H1 (cell line): Measurements from ENCODE around the gene NDUFS4.

Source experiments
- EP300 ChIP-seq, 2 experiments: IDR thresholded peaks; 1 replicate in 1 of 2; 2 replicates in 1 of 2; pipeline ENCODE4 v1.6.1; 2011 to 2012; ENCODE audit warnings: low read depth in 2 of 2, low read length in 2 of 2, mild to moderate bottlenecking in 2 of 2, borderline replicate concordance in 1 of 2, inconsistent platforms in 1 of 2, moderate library complexity in 1 of 2
- NRF1 ChIP-seq: IDR thresholded peaks from 2 replicates; pipeline ENCODE4 v1.6.1; 2011; ENCODE audit warnings: mild to moderate bottlenecking, low read depth, low read length, improper control_type of control experiment
- TF ChIP-seq, protein P1 (sequence below), 3 experiments: IDR thresholded peaks; 1 replicate in 2 of 3; 2 replicates in 1 of 3; pipeline versions ENCODE4 v1.5.1 to v1.6.1; 2011; ENCODE audit warnings: low read length in 3 of 3, mild to moderate bottlenecking in 3 of 3, inconsistent platforms in 2 of 3, low read depth in 1 of 3, moderate library complexity in 1 of 3; ENCODE audit not compliant: insufficient read depth in 1 of 3; ENCODE audit errors: control extremely low read depth in 1 of 3

DNA sequence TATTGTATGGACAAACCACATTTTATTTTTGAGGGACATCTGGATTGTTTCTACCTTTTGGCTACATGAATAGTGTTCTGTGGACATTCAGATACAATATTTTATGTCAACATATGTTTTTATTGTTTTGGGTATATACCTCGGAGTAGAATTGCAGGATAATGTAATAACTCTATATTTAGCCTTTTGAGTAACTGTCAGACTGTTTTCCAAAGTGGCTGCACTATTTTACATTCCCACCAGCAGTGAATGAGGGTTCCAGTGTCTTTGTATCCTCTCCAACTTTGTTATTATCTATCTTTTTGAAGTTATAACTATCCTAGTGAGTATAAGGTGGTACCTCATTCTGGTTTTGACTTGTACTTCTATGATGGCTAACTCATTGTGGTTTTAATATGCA, 11.0 kb downstream of the NDUFS4 start:
- TF ChIP-seq, protein P1, sequence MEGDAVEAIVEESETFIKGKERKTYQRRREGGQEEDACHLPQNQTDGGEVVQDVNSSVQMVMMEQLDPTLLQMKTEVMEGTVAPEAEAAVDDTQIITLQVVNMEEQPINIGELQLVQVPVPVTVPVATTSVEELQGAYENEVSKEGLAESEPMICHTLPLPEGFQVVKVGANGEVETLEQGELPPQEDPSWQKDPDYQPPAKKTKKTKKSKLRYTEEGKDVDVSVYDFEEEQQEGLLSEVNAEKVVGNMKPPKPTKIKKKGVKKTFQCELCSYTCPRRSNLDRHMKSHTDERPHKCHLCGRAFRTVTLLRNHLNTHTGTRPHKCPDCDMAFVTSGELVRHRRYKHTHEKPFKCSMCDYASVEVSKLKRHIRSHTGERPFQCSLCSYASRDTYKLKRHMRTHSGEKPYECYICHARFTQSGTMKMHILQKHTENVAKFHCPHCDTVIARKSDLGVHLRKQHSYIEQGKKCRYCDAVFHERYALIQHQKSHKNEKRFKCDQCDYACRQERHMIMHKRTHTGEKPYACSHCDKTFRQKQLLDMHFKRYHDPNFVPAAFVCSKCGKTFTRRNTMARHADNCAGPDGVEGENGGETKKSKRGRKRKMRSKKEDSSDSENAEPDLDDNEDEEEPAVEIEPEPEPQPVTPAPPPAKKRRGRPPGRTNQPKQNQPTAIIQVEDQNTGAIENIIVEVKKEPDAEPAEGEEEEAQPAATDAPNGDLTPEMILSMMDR (IDR thresholded peaks at IDR 0.05; ENCODE audit: control extremely low read depth in 1 of 3, insufficient read depth in 1 of 3, low read depth in 1 of 3, low read length in 3 of 3): no peak
- TF ChIP-seq EP300 (IDR thresholded peaks at IDR 0.05; ENCODE audit: borderline replicate concordance in 1 of 2, low read depth in 2 of 2, low read length in 2 of 2): no peak
- TF ChIP-seq NRF1: no peak
